CD8-positive, alpha-beta memory T cell (primary cell): ENCODE results near the gene RAI1. TPM values are rescaled to one million over a fixed set of nuclear protein-coding genes. Genes with fewer than 3 reads are reported as not detected.
A peak's percentile ranks its signal among the peaks of the same experiment; 100 is the strongest.

ENCODE experiments used
- CTCF ChIA-PET: fragments of 350-600 bp; sonication (Branson Sonifier 250); formaldehyde crosslinking; loops from one replicate; lab custom pipeline; 2021; ENCODE audit warnings: antibody characterized with exemption; lab: Charles Lee
- POLR2A ChIA-PET: fragments of 350-600 bp; sonication (Branson Sonifier 250); formaldehyde crosslinking; loops from one replicate; lab custom pipeline; 2021; ENCODE audit warnings: antibody characterized with exemption; lab: Charles Lee
- DNase-seq, 5 donors: peaks; one replicate each; pipeline versions ENCODE4 v3.0.0 to v3.0.0-alpha.2; 2020 to 2022; ENCODE audit warnings: mixed read lengths in 1 of 5
- H3K27ac ChIP-seq: one replicate; pipeline ENCODE4 v1.7.0; 2013; ENCODE audit warnings: low read depth, mild to moderate bottlenecking, low read length, moderate library complexity
- H3K27me3 ChIP-seq: 2 replicates; pipeline ENCODE4 v1.7.0; 2013; ENCODE audit warnings: low read length, mild to moderate bottlenecking; ENCODE audit not compliant: insufficient read depth, poor library complexity, severe bottlenecking
- H3K36me3 ChIP-seq: 2 replicates; pipeline ENCODE4 v1.7.0; 2013; ENCODE audit warnings: mild to moderate bottlenecking, low read length, moderate library complexity; ENCODE audit not compliant: insufficient read depth
- H3K4me1 ChIP-seq: 2 replicates; pipeline ENCODE4 v1.7.0; 2013; ENCODE audit warnings: mild to moderate bottlenecking, low read length, moderate library complexity; ENCODE audit not compliant: insufficient read depth
- H3K4me3 ChIP-seq: 2 replicates; pipeline ENCODE4 v1.7.0; 2013; ENCODE audit warnings: mild to moderate bottlenecking, low read length
- H3K9me3 ChIP-seq: 2 replicates; pipeline ENCODE4 v1.7.0; 2013; ENCODE audit warnings: mild to moderate bottlenecking, low read length
- H3K27ac Mint-ChIP-seq, 8 donors: one replicate each; pipeline ENCODE4 v1.8.0; 2020 to 2021; ENCODE audit warnings: mixed read lengths in 8 of 8, mild to moderate bottlenecking in 6 of 8, inconsistent platforms in 3 of 8, moderate library complexity in 3 of 8
- H3K27me3 Mint-ChIP-seq, 2 donors: one replicate each; pipeline ENCODE4 v1.8.0; 2020 to 2021; ENCODE audit warnings: mixed read lengths in 2 of 2, mild to moderate bottlenecking in 1 of 2, moderate library complexity in 1 of 2
- H3K36me3 Mint-ChIP-seq, 3 donors: one replicate each; pipeline ENCODE4 v1.8.0; 2020 to 2021; ENCODE audit warnings: mixed read lengths in 3 of 3, inconsistent platforms in 1 of 3, mild to moderate bottlenecking in 1 of 3
- H3K4me1 Mint-ChIP-seq, 3 donors: one replicate each; pipeline ENCODE4 v1.8.0; 2020 to 2021; ENCODE audit warnings: mixed read lengths in 3 of 3, inconsistent platforms in 1 of 3, mild to moderate bottlenecking in 1 of 3
- H3K4me3 Mint-ChIP-seq, 7 donors: one replicate each; pipeline ENCODE4 v1.8.0; 2020 to 2021; ENCODE audit warnings: mixed read lengths in 7 of 7, mild to moderate bottlenecking in 6 of 7, moderate library complexity in 4 of 7, inconsistent platforms in 2 of 7
- H3K9me3 Mint-ChIP-seq, 5 donors: one replicate each; pipeline ENCODE4 v1.8.0; 2020 to 2022; ENCODE audit warnings: mixed read lengths in 5 of 5, mild to moderate bottlenecking in 3 of 5, moderate library complexity in 2 of 5, inconsistent platforms in 1 of 5
- polyA plus RNA-seq: library from polyadenylated mRNA; unstranded; fragments of 300-500 nt; fragmentation: Illumina TruSeq; gene quantifications from one replicate; pipeline ENCODE4 v1.2.3, GENCODE V29; 2021
- total RNA-seq, 2 experiments: library from RNA; stranded (reverse); gene quantifications; one replicate each; pipeline ENCODE4 v1.2.3, GENCODE V29; 2021

The RAI1 gene
- total and polyA plus RNA-seq, 3 experiments from 2014 or later = 5.6 to 20.2 (median 19.7) TPM

DNA sequence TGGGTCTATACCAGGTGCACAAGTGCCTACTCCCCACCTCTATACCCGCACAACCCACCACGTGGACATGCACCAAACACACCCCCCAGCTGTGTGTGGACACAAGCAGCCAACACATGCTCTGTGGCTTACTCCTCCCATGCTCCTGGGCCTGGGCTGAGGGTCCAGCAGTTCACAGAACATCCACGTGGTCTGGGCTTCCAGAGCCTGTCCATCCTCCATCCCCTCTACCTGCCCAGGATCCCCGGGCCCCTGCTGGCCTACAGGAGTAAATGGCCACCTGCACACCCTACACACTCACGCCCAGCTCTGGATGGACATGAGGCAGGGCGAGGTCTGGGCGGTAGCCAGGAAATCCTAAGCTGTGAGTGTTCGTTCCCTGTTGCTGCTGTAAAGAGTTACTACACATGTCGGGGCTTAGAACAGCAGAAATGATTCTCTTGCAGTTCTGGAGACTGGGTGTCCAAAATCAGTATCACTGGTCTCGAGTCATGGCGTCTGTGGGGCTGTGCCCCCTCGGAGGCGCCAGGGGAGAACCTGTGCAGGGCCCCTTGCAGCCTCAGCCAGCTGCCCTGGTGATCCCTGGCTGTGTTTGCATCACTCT lies 15.0 kb upstream of the RAI1 start:
- H3K27ac Mint-ChIP-seq = peak overlapping the region in 3 of 8 donors; percentile 12 to 78 (median 75)
- peaks cover 0 to 8% of the 10 kb centered on the region in 2 donors for H3K27me3 Mint-ChIP-seq
- H3K27ac ChIP-seq = no peak overlapping the region
- ChIA-PET POLR2A (no interaction called here), CTCF (interaction anchor here (0.8 to 1.0 kb wide), 2 partner anchors 14 to 25 kb away, joined by 3 to 4 read pairs; no protein-coding TSS in a partner anchor)
- no peak for DNase-seq
- no peak overlapping the region for H3K4me3 ChIP-seq
- H3K27me3 ChIP-seq = no peaks in the 10 kb centered on the region
- H3K4me3 Mint-ChIP-seq = no peak overlapping the region
- peaks cover 16% of the 10 kb centered on the region for H3K4me1 ChIP-seq
- no peaks in the 10 kb centered on the region for H3K9me3 Mint-ChIP-seq
- H3K9me3 ChIP-seq = no peaks in the 10 kb centered on the region
- peaks cover 15 to 20% (median 16%) of the 10 kb centered on the region in 3 donors for H3K4me1 Mint-ChIP-seq
- H3K36me3 ChIP-seq = no peaks in the 10 kb centered on the region
- peaks cover 0 to 1% (median 0%) of the 10 kb centered on the region in 3 donors for H3K36me3 Mint-ChIP-seq

DNA sequence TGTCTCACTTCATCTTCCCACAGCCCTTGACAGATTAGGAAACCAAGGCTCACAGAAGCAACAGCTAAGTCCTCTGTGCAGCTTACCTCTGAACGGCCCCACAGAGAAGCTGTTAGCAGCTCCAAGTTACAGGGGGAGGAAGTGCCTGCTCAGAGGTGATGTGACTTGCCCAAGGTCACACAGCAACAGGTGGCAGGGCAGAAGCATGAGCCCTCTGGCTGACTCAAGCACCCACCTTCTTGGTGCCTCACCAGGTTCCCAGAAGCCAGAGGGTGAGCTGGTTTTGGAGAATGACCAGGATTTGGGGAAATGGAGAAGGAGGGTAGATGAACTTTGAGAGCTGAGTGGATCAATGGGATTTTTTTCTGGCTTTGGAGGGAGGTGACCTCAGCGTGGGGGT lies 14.0 kb upstream of the RAI1 start:
- Mint-ChIP-seq H3K4me3 (no peak overlapping the region), H3K4me1 (peaks cover 15 to 23% (median 17%) of the 10 kb centered on the region in 3 donors), H3K9me3 (no peaks in the 10 kb centered on the region), H3K36me3 (peaks cover 0 to 1% (median 0%) of the 10 kb centered on the region in 3 donors), H3K27me3 (peaks cover 0 to 8% of the 10 kb centered on the region in 2 donors), H3K27ac (no peak overlapping the region)
- POLR2A ChIA-PET = no interaction called here
- H3K36me3 ChIP-seq = no peaks in the 10 kb centered on the region
- peaks cover 18% of the 10 kb centered on the region for H3K4me1 ChIP-seq
- H3K27ac ChIP-seq = no peak overlapping the region
- no peak for DNase-seq
- no peaks in the 10 kb centered on the region for H3K9me3 ChIP-seq
- no peaks in the 10 kb centered on the region for H3K27me3 ChIP-seq
- H3K4me3 ChIP-seq = no peak overlapping the region
- CTCF ChIA-PET = no interaction called here

DNA sequence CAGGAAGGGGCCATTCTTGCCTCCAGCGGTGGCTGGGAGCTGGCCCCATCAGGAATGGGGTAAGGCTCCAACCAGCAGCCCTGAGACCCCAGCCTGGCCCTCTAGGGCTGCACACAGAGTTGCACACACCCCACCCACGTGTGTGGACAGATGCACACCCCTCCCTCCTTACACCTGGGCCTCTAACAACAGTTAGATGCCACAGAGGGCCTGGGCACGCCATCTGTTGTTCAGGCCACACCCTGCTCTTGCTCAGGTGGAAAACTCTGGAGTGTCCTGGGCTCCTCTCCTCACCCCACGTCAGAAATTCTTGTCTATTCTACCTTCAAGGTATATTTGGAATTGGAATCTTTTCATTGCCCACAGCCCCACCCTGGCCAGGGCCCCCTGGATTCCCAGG lies 13.3 kb upstream of the RAI1 start:
- H3K27ac Mint-ChIP-seq = peak overlapping the region in 1 of 8 donors; percentile 85
- no peak overlapping the region for H3K4me3 Mint-ChIP-seq
- no peaks in the 10 kb centered on the region for H3K9me3 Mint-ChIP-seq
- Histone ChIP-seq H3K27me3 (no peaks in the 10 kb centered on the region), H3K36me3 (no peaks in the 10 kb centered on the region), H3K27ac (no peak overlapping the region), H3K4me3 (no peak overlapping the region), H3K9me3 (no peaks in the 10 kb centered on the region), H3K4me1 (peaks cover 21% of the 10 kb centered on the region)
- H3K4me1 Mint-ChIP-seq = peaks cover 15 to 25% (median 19%) of the 10 kb centered on the region in 3 donors
- POLR2A ChIA-PET = no interaction called here
- H3K27me3 Mint-ChIP-seq = peaks cover 0 to 4% of the 10 kb centered on the region in 2 donors
- no peak for DNase-seq
- peaks cover 0 to 1% (median 0%) of the 10 kb centered on the region in 3 donors for H3K36me3 Mint-ChIP-seq
- CTCF ChIA-PET = interaction anchor here (1.7 kb wide), 1 partner anchor 13 kb away, joined by 6 read pairs; the partner anchor contains the start of gene RAI1

DNA sequence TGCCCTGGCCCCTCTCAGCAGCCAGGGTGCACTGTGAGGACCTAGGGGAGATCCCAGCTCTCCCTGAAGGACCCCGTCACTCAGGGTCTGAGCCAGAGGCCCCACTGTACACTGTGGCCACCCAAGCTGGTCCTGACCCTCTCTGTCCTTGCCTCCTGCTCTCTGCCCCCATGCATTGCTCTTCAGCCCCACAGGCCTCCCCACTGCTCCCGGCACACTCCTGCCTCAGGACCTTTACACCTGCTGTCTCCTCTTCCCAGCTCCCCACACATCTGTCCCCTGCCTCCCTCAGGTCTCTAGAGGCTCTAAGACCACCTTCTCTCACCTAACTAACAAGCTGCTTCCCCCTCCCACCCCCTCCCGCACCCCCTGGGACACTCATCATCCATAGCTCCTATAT lies 12.9 kb upstream of the RAI1 start:
- no peak overlapping the region for H3K4me3 Mint-ChIP-seq
- no peak for DNase-seq
- Histone ChIP-seq H3K4me3 (no peak overlapping the region), H3K9me3 (no peaks in the 10 kb centered on the region), H3K27me3 (no peaks in the 10 kb centered on the region), H3K4me1 (peaks cover 17% of the 10 kb centered on the region), H3K36me3 (no peaks in the 10 kb centered on the region), H3K27ac (no peak overlapping the region)
- H3K9me3 Mint-ChIP-seq = no peaks in the 10 kb centered on the region
- H3K27me3 Mint-ChIP-seq = peaks cover 0 to 4% of the 10 kb centered on the region in 2 donors
- peaks cover 0 to 1% (median 0%) of the 10 kb centered on the region in 3 donors for H3K36me3 Mint-ChIP-seq
- ChIA-PET POLR2A (no interaction called here), CTCF (interaction anchor here (1.7 kb wide), 1 partner anchor 12 kb away, joined by 6 read pairs; the partner anchor contains the start of gene RAI1)
- peak overlapping the region in 3 of 8 donors; percentile 42 to 85 (median 55) for H3K27ac Mint-ChIP-seq
- peaks cover 13 to 24% (median 19%) of the 10 kb centered on the region in 3 donors for H3K4me1 Mint-ChIP-seq

DNA sequence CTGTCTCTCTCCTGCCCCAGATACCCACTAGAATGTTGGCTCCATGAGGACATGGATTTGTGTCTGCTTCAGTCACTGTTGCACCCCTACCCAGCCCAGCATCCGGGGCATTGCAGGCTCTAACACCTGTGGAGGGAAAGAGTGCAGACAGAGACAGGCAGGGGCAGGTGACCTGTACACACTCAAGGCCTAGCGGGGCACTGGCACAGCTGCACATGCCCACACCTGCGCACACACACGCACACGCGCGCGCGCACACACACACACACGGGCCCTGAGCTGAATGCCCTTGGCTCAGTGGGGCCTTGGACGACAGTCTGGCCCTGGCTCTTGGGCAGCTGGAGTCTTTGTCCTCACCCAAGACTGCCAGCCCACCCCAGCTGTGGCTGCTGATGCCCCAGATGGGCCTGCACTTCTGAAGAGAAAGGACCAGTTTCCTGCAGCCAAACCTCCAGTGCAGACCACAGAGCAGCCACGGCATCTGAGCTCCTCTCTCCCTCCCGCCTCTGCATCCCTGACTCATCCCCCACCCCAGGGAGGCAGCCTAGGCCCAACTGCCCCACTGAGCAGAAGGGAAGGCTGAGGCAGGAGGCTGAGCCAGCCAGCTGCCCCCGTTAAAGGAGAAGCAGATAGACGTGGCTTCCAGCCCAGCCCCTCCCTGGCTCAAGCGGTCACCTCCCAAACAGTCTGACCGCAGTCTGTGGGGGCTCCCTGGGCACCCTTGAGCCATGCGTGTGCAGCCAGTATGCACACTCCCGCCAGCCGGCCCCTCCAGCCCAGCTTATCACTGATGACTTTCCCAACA lies 12.3 kb upstream of the RAI1 start:
- no peak overlapping the region for H3K27ac Mint-ChIP-seq
- Histone ChIP-seq H3K27me3 (no peaks in the 10 kb centered on the region), H3K9me3 (no peaks in the 10 kb centered on the region), H3K4me1 (peaks cover 10% of the 10 kb centered on the region), H3K4me3 (no peak overlapping the region), H3K27ac (no peak overlapping the region), H3K36me3 (no peaks in the 10 kb centered on the region)
- no peak overlapping the region for H3K4me3 Mint-ChIP-seq
- H3K36me3 Mint-ChIP-seq = peaks cover 0 to 1% (median 0%) of the 10 kb centered on the region in 3 donors
- DNase-seq = no peak
- ChIA-PET POLR2A (no interaction called here), CTCF (interaction anchor here (1.7 kb wide), 1 partner anchor 12 kb away, joined by 6 read pairs; the partner anchor contains the start of gene RAI1)
- H3K4me1 Mint-ChIP-seq = peaks cover 7 to 18% (median 12%) of the 10 kb centered on the region in 3 donors
- peaks cover 0 to 4% of the 10 kb centered on the region in 2 donors for H3K27me3 Mint-ChIP-seq
- H3K9me3 Mint-ChIP-seq = no peaks in the 10 kb centered on the region

DNA sequence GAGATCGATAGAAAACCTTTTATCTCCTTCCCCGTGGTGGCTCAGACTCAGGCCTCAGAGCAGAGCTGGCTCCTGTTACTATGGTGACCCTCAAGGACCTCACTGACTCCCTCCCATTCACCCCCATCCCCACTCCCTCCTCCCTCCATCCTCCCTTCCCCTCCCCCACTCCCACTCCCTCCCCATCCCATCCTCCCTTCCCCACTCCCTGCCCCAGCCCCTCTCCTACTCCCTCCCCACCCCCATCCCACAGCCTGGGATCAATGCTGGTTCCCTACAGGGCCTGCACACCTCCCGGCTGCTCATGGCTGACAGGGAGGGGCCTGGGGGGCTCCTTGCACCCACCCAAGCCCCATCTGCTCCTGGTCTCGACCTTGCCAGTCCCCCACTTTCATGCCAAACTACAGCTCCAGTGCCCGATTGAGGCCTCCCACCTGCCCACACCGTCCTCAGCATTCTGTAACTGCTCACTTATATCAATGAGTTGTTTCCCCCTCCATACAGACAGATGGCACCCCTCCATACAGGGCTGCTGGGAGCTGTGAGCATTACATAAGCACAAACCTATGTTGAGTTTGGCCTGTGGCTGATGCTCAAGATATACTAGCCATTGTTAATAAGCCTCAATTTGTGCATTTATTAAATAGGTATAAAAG lies 11.6 kb upstream of the RAI1 start:
- ChIA-PET CTCF (interaction anchor here (1.7 kb wide), 1 partner anchor 11 kb away, joined by 6 read pairs; the partner anchor contains the start of gene RAI1), POLR2A (no interaction called here)
- peaks cover 7 to 14% (median 12%) of the 10 kb centered on the region in 3 donors for H3K4me1 Mint-ChIP-seq
- Histone ChIP-seq H3K36me3 (no peaks in the 10 kb centered on the region), H3K27ac (no peak overlapping the region), H3K9me3 (no peaks in the 10 kb centered on the region), H3K27me3 (no peaks in the 10 kb centered on the region), H3K4me3 (no peak overlapping the region), H3K4me1 (peaks cover 8% of the 10 kb centered on the region)
- H3K27me3 Mint-ChIP-seq = peaks cover 0 to 4% of the 10 kb centered on the region in 2 donors
- DNase-seq = no peak
- no peak overlapping the region for H3K4me3 Mint-ChIP-seq
- peaks cover 0 to 1% (median 0%) of the 10 kb centered on the region in 3 donors for H3K36me3 Mint-ChIP-seq
- H3K27ac Mint-ChIP-seq = peak overlapping the region in 1 of 8 donors; percentile 39
- no peaks in the 10 kb centered on the region for H3K9me3 Mint-ChIP-seq

DNA sequence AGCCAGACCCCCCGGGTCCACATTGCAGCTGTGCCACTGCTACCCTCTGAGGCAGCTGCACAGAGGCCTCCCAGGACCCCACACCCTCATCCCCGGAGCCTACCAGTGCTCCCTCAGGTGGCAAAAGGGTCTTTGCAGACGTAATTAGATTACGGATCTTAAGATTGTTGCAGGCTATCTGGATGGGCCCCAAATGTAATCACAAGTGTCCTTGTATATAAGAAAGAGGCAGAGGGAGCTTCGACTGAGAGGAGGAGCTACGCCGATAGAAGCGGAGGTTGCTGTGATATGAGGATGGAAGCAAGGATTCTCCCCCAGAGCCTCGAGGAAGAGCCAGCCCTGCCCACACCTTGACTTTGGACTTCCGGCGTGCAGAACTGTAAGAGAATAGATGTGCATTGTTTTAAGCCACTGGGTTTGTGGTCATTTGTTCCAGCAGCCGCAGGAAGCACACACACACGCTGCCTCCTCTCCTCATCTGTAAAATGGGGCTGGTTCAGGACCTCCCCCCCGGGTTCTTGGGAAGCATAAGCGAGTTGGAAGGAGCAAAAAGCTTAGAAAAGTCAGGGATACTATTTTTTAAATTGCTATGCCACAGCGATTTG lies 10.5 kb upstream of the RAI1 start:
- Histone ChIP-seq H3K4me3 (no peak overlapping the region), H3K36me3 (no peaks in the 10 kb centered on the region), H3K27me3 (no peaks in the 10 kb centered on the region), H3K27ac (no peak overlapping the region), H3K4me1 (peaks cover 9% of the 10 kb centered on the region), H3K9me3 (no peaks in the 10 kb centered on the region)
- peaks cover 0 to 4% of the 10 kb centered on the region in 2 donors for H3K27me3 Mint-ChIP-seq
- no peak for DNase-seq
- CTCF ChIA-PET = no interaction called here
- POLR2A ChIA-PET = no interaction called here
- no peaks in the 10 kb centered on the region for H3K9me3 Mint-ChIP-seq
- peaks cover 10 to 20% (median 17%) of the 10 kb centered on the region in 3 donors for H3K4me1 Mint-ChIP-seq
- H3K27ac Mint-ChIP-seq = peak overlapping the region in 2 of 8 donors; percentile 69 to 88
- no peak overlapping the region for H3K4me3 Mint-ChIP-seq
- peaks cover 0 to 1% (median 0%) of the 10 kb centered on the region in 3 donors for H3K36me3 Mint-ChIP-seq
